ENCODE data around the gene IRF8. TPM values are rescaled to one million over a fixed set of nuclear protein-coding genes. Genes with fewer than 3 reads are reported as not detected.

IRF8 gene
- total and polyA plus RNA-seq, 2 of the 4 experiments (the other 2 are of a cell fraction) = not detected

DNA sequence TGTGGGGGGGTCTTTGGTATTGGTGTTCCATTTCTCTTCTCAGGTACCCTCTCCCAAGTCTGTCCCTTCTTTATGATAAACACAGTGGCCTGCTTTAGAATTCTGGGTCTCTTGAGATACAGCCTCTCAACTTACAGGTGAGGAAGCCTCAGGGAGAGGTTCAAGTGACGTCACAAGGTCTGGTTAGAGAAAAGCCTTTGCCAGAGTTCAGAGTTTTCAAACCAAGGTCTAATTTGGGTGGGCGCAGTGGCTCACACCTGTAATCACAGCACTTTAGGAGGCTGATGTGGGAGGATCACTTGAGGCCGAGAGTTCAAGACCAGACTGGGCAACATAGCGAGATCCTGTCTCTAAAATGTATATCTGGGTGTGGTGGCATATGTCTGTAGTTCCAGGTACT lies 2.1 kb downstream of the IRF8 start:
- dilution Hi-C loops (cut with HindIII; ENCODE audit: low sequenced_read_pairs, unreplicated experiment) = no loop called here
- no peak overlapping the region for H3K23ac ChIP-seq (ENCODE audit: low read depth, low read length)

More for the DNA sequence above, 2.1 kb downstream of the IRF8 start:
- BruUV-seq (replicated peaks) = no TSS peak
- H3K27me3 ChIP-seq (ENCODE audit: control insufficient read depth, insufficient read depth, low read length) = peaks cover 86% of the 10 kb centered on the region
- intact Hi-C loops (cut with micrococcal nuclease) = no loop called here
- H3K9ac ChIP-seq (ENCODE audit: low read depth, low read length) = no peak overlapping the region
- no peaks in the 10 kb centered on the region; the same call in 1 of the 2 replicates for H3K4me1 ChIP-seq (ENCODE audit: control insufficient read depth, insufficient read depth, low read length)
- in situ Hi-C loops (cut with MboI; ENCODE audit: low sequenced_read_pairs) = no loop called here
- DNase-seq (no peak), ATAC-seq (ENCODE audit: low read depth) (no peak)
- no peaks in the 10 kb centered on the region for H3K79me1 ChIP-seq (ENCODE audit: low read depth in 1 of 2, low read length in 2 of 2)
- no peak overlapping the region for H2AK9ac ChIP-seq (replicated peaks; ENCODE audit: low read depth, low read length, poor library complexity)
- no peak overlapping the region for H3K27ac ChIP-seq (ENCODE audit: insufficient read depth, low read length)
- 100% methylated on average over 1 of the region's 4 CpGs; no CpG with 5 or more reads in 1 of the 2 experiments for WGBS, 2 experiments (ENCODE audit: extremely low coverage in 2 of 2, insufficient read length in 1 of 2)
- TF ChIP-seq, protein P1, sequence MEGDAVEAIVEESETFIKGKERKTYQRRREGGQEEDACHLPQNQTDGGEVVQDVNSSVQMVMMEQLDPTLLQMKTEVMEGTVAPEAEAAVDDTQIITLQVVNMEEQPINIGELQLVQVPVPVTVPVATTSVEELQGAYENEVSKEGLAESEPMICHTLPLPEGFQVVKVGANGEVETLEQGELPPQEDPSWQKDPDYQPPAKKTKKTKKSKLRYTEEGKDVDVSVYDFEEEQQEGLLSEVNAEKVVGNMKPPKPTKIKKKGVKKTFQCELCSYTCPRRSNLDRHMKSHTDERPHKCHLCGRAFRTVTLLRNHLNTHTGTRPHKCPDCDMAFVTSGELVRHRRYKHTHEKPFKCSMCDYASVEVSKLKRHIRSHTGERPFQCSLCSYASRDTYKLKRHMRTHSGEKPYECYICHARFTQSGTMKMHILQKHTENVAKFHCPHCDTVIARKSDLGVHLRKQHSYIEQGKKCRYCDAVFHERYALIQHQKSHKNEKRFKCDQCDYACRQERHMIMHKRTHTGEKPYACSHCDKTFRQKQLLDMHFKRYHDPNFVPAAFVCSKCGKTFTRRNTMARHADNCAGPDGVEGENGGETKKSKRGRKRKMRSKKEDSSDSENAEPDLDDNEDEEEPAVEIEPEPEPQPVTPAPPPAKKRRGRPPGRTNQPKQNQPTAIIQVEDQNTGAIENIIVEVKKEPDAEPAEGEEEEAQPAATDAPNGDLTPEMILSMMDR (conservative IDR thresholded peaks at IDR 0.05; ENCODE audit: low read depth, low read length) = no peak
- TF ChIP-seq, protein P2, sequence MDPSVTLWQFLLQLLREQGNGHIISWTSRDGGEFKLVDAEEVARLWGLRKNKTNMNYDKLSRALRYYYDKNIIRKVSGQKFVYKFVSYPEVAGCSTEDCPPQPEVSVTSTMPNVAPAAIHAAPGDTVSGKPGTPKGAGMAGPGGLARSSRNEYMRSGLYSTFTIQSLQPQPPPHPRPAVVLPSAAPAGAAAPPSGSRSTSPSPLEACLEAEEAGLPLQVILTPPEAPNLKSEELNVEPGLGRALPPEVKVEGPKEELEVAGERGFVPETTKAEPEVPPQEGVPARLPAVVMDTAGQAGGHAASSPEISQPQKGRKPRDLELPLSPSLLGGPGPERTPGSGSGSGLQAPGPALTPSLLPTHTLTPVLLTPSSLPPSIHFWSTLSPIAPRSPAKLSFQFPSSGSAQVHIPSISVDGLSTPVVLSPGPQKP (IDR thresholded peaks at IDR 0.05; ENCODE audit: borderline replicate concordance, low read depth, low read length) = no peak
- TF ChIP-seq BHLHE40 (IDR thresholded peaks at IDR 0.05; ENCODE audit: low read depth, low read length) (no peak), MAFK (IDR thresholded peaks at IDR 0.05; ENCODE audit: low read depth, low read length) (no peak), RFX5 (IDR thresholded peaks at IDR 0.05; ENCODE audit: low read depth, low read length) (no peak), MAZ (IDR thresholded peaks at IDR 0.05; ENCODE audit: borderline replicate concordance, low read depth, low read length) (no peak), CHD1 (IDR thresholded peaks at IDR 0.05; ENCODE audit: low read depth, low read length) (no peak), MXI1 (IDR thresholded peaks at IDR 0.05; ENCODE audit: borderline replicate concordance, low read depth, low read length) (no peak), NFE2L2 (IDR thresholded peaks at IDR 0.05; ENCODE audit: low read depth, low read length) (no peak), RAD21 (IDR thresholded peaks at IDR 0.05; ENCODE audit: low read length) (no peak), RCOR1 (IDR thresholded peaks at IDR 0.05; ENCODE audit: insufficient replicate concordance, low read length) (no peak), CEBPB (IDR thresholded peaks at IDR 0.05; ENCODE audit: low read depth, low read length) (no peak), SMC3 (IDR thresholded peaks at IDR 0.05; ENCODE audit: low read depth, low read length) (no peak), FOS (IDR thresholded peaks at IDR 0.05; ENCODE audit: low read depth, low read length) (no peak), POLR2A (IDR thresholded peaks at IDR 0.05; ENCODE audit: low read depth, low read length) (no peak)
- TF ChIP-seq, protein P3, sequence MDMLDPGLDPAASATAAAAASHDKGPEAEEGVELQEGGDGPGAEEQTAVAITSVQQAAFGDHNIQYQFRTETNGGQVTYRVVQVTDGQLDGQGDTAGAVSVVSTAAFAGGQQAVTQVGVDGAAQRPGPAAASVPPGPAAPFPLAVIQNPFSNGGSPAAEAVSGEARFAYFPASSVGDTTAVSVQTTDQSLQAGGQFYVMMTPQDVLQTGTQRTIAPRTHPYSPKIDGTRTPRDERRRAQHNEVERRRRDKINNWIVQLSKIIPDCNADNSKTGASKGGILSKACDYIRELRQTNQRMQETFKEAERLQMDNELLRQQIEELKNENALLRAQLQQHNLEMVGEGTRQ (IDR thresholded peaks at IDR 0.05; ENCODE audit: low read depth, low read length) = no peak
- H2BK5ac ChIP-seq (ENCODE audit: low read depth, low read length, poor library complexity, severe bottlenecking) = no peak overlapping the region
- no peak overlapping the region for H3K4ac ChIP-seq (ENCODE audit: low read depth, low read length)
- H3K18ac ChIP-seq (ENCODE audit: low read depth, low read length) = no peak overlapping the region
- no peaks in the 10 kb centered on the region for H3K9me1 ChIP-seq (ENCODE audit: insufficient read depth, low read length)
- H3K4me2 ChIP-seq (ENCODE audit: low read depth, low read length) = no peak overlapping the region
- no peak overlapping the region for H2BK15ac ChIP-seq (ENCODE audit: low read depth, low read length)
- H3K4me3 ChIP-seq (ENCODE audit: insufficient read depth, low read depth, low read length) = no peak overlapping the region
- no peak overlapping the region for H4K8ac ChIP-seq (ENCODE audit: low read depth in 2 of 2, low read length in 2 of 2)
- H2AK5ac ChIP-seq (ENCODE audit: low read depth, low read length) = no peak overlapping the region
- H2BK20ac ChIP-seq (ENCODE audit: low read depth, low read length) = no peak overlapping the region
- no peak overlapping the region for H3K56ac ChIP-seq (ENCODE audit: extremely low read depth, insufficient read depth, low read length)
- H2BK120ac ChIP-seq (ENCODE audit: low read depth, low read length) = no peak overlapping the region
- H4K91ac ChIP-seq (ENCODE audit: insufficient read depth, low read depth, low read length) = no peak overlapping the region
- ChIA-PET POLR2A (ENCODE audit: unreplicated experiment) (interaction anchor here (0.5 kb wide), 1 partner anchor 204 kb away, joined by 3 read pairs; no protein-coding TSS in a partner anchor), CTCF (no interaction called here)
- no peak overlapping the region for H3K14ac ChIP-seq (replicated peaks; ENCODE audit: low read depth, low read length)
- no peak overlapping the region for H2AFZ ChIP-seq (replicated peaks; ENCODE audit: low read length, poor library complexity)
- no peaks in the 10 kb centered on the region for H4K20me1 ChIP-seq (ENCODE audit: insufficient read depth, low read length)
- H3K9me3 ChIP-seq (ENCODE audit: control insufficient read depth, insufficient read depth, low read length) = peaks cover 13% of the 10 kb centered on the region
- no peaks in the 10 kb centered on the region for H3K36me3 ChIP-seq (ENCODE audit: control insufficient read depth, insufficient read depth, low read length)
- H4K5ac ChIP-seq (ENCODE audit: low read depth, low read length) = no peak overlapping the region
